Activated B cell treated with CpG ODN at 0.5 μM for 24 hours (primary cell): Measurements from ENCODE around the gene MYMK. TPM values are rescaled to one million over a fixed set of nuclear protein-coding genes. Genes with fewer than 3 reads are reported as not detected.

Source experiments
- ATAC-seq: fragments of 200-7000 bp; cut with Tn5 transposase; one replicate; pipeline ENCODE4 v1.10.0; 2021; ENCODE audit warnings: low read depth, mild to moderate bottlenecking, moderate library complexity
- CTCF ChIA-PET: fragments of 350-600 bp; sonication (Branson Sonifier 250); formaldehyde crosslinking; loops from one replicate; lab custom pipeline; 2021; ENCODE audit warnings: antibody characterized with exemption; lab: Charles Lee
- POLR2A ChIA-PET: fragments of 350-600 bp; sonication (Branson Sonifier 250); formaldehyde crosslinking; loops from one replicate; lab custom pipeline; 2021; ENCODE audit warnings: antibody characterized with exemption; lab: Charles Lee
- DNase-seq: peaks from one replicate; pipeline ENCODE4 v3.0.0; 2022
- H3K27ac Mint-ChIP-seq: one replicate; pipeline ENCODE4 v1.8.0; 2020; ENCODE audit warnings: mixed read lengths
- H3K27me3 Mint-ChIP-seq: one replicate; pipeline ENCODE4 v1.8.0; 2021; ENCODE audit warnings: mixed read lengths
- H3K36me3 Mint-ChIP-seq: one replicate; pipeline ENCODE4 v1.8.0; 2021; ENCODE audit warnings: low read depth, mixed read lengths
- H3K4me1 Mint-ChIP-seq: one replicate; pipeline ENCODE4 v1.8.0; 2021; ENCODE audit warnings: mixed read lengths
- H3K4me3 Mint-ChIP-seq: one replicate; pipeline ENCODE4 v1.8.0; 2020; ENCODE audit warnings: mild to moderate bottlenecking, mixed read lengths
- H3K9me3 Mint-ChIP-seq: one replicate; pipeline ENCODE4 v1.8.0; 2020; ENCODE audit warnings: mixed read lengths
- intact Hi-C: fragments of 100-400 bp; cut with micrococcal nuclease; formaldehyde crosslinking; loops from one replicate; pipeline ENCODE4 v1.15.1; 2024
- total RNA-seq: library from RNA; stranded (reverse); gene quantifications from 2 replicates; pipeline ENCODE4 v1.2.3, GENCODE V29; 2022
- TF ChIP-seq, protein P1 (sequence below): fragments of 200-600 bp; IDR thresholded peaks from one replicate; pipeline ENCODE4 v1.8.0; 2022; ENCODE audit warnings: antibody characterized with exemption, mild to moderate bottlenecking

MYMK gene
- total RNA-seq, 1 donor from 2014 or later = not detected

DNA sequence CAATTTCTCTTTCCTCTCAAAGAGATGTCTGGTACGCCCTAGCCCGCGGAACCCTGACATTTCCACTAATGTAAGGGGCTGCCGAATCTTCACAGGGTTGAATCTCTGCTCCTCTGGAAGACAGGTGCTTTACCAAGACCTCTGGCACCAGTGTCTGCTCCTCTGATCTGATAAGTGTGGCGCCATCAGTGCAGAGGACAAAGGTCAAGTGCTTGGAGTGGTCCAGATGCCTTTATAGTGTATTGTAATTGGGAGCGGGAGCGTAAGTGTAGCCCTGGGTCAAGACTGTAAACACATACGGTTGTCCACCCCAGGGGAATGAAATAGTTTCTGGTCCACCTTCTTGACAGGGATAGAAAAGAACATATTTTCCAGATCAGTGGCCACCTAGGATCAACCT, 27.5 kb upstream of the MYMK start:
- Mint-ChIP-seq H3K4me1 (peaks cover 2% of the 10 kb centered on the region), H3K27me3 (peaks cover 7% of the 10 kb centered on the region), H3K9me3 (no peaks in the 10 kb centered on the region), H3K36me3 (no peaks in the 10 kb centered on the region), H3K4me3 (no peak overlapping the region), H3K27ac (no peak overlapping the region)
- no peak for ATAC-seq
- TF ChIP-seq, protein P1, sequence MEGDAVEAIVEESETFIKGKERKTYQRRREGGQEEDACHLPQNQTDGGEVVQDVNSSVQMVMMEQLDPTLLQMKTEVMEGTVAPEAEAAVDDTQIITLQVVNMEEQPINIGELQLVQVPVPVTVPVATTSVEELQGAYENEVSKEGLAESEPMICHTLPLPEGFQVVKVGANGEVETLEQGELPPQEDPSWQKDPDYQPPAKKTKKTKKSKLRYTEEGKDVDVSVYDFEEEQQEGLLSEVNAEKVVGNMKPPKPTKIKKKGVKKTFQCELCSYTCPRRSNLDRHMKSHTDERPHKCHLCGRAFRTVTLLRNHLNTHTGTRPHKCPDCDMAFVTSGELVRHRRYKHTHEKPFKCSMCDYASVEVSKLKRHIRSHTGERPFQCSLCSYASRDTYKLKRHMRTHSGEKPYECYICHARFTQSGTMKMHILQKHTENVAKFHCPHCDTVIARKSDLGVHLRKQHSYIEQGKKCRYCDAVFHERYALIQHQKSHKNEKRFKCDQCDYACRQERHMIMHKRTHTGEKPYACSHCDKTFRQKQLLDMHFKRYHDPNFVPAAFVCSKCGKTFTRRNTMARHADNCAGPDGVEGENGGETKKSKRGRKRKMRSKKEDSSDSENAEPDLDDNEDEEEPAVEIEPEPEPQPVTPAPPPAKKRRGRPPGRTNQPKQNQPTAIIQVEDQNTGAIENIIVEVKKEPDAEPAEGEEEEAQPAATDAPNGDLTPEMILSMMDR = no peak
- no peak for DNase-seq
- intact Hi-C loops = no loop called here
- ChIA-PET POLR2A (no interaction called here), CTCF (no interaction called here)

DNA sequence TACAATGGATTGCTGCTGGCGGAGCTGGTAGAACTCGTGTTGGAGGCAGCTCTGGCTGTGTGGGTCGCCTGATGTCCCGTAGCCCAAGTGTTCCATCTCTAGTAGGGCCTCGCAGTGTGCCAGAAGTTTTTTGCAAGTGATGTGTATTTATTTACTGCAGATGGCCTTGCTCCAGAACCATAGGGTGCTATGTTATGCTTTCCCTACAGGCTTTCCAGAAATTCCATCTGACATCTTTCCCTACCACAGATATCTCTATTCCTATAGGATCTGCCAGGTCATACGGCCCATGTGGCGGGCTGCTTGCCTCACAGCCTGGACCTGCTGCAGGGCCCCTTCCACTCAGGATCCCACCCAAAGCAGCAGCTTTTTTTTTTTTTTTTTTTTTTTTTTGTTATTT, 26.7 kb upstream of the MYMK start:
- TF ChIP-seq, protein P1 = no peak
- ChIA-PET POLR2A (no interaction called here), CTCF (no interaction called here)
- intact Hi-C loops = no loop called here
- DNase-seq = no peak
- no peak for ATAC-seq
- no peaks in the 10 kb centered on the region for H3K36me3 Mint-ChIP-seq
- H3K4me1 Mint-ChIP-seq = peaks cover 2% of the 10 kb centered on the region
- no peak overlapping the region for H3K27ac Mint-ChIP-seq
- H3K4me3 Mint-ChIP-seq = no peak overlapping the region
- H3K9me3 Mint-ChIP-seq = no peaks in the 10 kb centered on the region
- H3K27me3 Mint-ChIP-seq = peaks cover 7% of the 10 kb centered on the region

DNA sequence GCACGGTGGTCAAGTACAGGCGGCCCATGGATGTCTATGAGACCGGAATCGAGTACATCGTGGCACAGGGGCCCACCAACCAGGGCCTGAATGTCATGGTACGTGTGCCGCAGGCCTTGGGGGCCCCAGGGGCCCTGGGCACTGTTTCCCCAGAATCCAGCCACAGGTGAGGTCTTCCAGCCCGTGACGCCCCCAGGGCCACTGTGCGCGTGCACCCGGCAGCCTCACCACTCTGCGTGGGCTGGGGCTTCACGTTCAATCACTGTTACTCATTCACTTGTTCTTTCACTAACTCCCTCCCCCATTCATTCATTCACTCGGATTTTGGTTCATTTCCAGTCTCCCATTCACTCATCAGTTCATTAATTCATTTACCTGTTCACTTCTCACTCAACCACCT, 22.4 kb upstream of the MYMK start:
- peaks cover 3% of the 10 kb centered on the region for H3K27me3 Mint-ChIP-seq
- no peaks in the 10 kb centered on the region for H3K4me1 Mint-ChIP-seq
- intact Hi-C loops = no loop called here
- CTCF ChIA-PET = no interaction called here
- POLR2A ChIA-PET = no interaction called here
- ATAC-seq (no peak), DNase-seq (no peak)
- H3K9me3 Mint-ChIP-seq = no peaks in the 10 kb centered on the region
- no peaks in the 10 kb centered on the region for H3K36me3 Mint-ChIP-seq
- TF ChIP-seq, protein P1 = no peak
- no peak overlapping the region for H3K4me3 Mint-ChIP-seq
- no peak overlapping the region for H3K27ac Mint-ChIP-seq

DNA sequence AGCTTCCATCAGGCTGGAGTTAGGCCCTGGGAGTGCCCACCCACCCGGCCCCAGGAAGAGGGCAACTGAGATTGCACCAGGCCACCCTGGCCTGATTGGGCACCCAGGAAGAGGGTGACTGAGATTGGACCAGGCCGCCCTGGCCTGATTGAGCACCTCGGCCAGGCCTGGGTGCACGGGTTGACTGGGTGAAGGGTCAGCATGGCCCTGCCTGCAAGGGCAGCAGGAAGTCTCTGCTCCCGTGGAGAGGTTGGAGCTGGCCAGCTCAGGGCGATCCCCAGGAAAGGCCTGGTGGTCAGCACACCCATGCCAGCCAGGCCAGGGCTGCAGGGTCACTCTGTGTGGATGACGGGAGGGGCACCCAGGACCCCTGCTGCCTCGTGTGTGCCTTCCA, 21.5 kb upstream of the MYMK start:
- TF ChIP-seq, protein P1 = no peak
- CTCF ChIA-PET = no interaction called here
- Mint-ChIP-seq H3K27ac (no peak overlapping the region), H3K4me3 (no peak overlapping the region), H3K4me1 (no peaks in the 10 kb centered on the region), H3K9me3 (no peaks in the 10 kb centered on the region), H3K36me3 (no peaks in the 10 kb centered on the region), H3K27me3 (peaks cover 2% of the 10 kb centered on the region)
- ATAC-seq (no peak), DNase-seq (no peak)
- POLR2A ChIA-PET = no interaction called here
- intact Hi-C loops = no loop called here

DNA sequence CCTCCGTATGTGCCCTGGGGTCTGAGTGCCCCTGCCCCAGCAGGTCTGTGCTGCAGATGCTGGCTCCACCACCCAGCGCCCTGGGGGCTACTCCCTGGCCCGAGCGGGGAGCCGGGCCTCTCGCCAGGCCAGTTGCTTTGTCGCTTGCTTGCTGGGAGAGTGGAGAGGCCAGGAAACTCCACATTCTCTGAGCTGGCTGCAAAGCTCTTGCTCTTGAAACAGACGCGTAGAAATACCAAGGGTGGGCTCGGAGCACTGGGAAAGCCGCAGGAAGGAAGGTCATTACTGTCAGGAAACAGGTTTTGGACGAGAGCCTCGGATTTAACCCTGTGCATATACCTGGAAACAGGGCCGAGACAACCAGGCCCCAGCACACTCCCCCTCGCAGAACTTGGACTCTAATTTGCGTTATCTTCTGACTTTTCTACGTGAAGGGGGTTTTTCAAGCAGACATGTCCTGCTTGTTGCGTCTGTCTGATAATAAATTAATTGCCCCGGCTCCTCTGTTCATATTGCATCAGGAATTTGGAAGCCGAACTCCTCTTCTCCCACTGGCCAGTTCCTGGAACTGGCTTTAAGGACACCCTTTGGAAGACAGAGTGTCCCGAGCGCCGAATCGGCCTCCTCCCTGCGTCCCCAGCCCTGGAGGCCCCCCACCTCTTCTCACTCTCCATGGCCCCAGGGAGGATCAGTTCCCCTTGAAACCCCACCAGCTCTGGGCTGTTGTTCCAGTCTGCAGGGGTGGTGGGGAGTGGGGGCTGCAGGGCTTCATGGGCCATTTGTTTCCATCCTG, 20.9 kb upstream of the MYMK start:
- Mint-ChIP-seq H3K36me3 (no peaks in the 10 kb centered on the region), H3K27ac (no peak overlapping the region), H3K4me3 (no peak overlapping the region), H3K9me3 (no peaks in the 10 kb centered on the region), H3K4me1 (peaks cover 1% of the 10 kb centered on the region), H3K27me3 (peaks cover 2% of the 10 kb centered on the region)
- TF ChIP-seq, protein P1 = no peak
- ChIA-PET POLR2A (no interaction called here), CTCF (no interaction called here)
- DNase-seq (no peak), ATAC-seq (no peak)
- intact Hi-C loops = no loop called here
